Stomach (tissue), 9 donors: ENCODE results near the gene CYS1. TPM values are rescaled to one million over a fixed set of nuclear protein-coding genes. Genes with fewer than 3 reads are reported as not detected.

ENCODE experiments used
- DNase-seq, 2 donors: peaks; one replicate each; pipeline versions ENCODE4 v3.0.0 to v3.0.0-alpha.2; 2013 to 2019
- H3K27ac ChIP-seq, 5 donors: fragments of 200-600 bp in 4 of 5; sonication (generic) in 4 of 5; one replicate each; pipeline ENCODE4 v1.5.1; 2013 to 2019; ENCODE audit warnings: mild to moderate bottlenecking in 1 of 5, moderate library complexity in 1 of 5
- H3K27me3 ChIP-seq, 3 donors: fragments of 200-600 bp; sonication (generic); one replicate each; pipeline ENCODE4 v1.5.1; 2017 to 2019; ENCODE audit warnings: mixed run types in 1 of 3
- H3K36me3 ChIP-seq, 4 donors: fragments of 200-600 bp; sonication (generic); 1 replicate in 3 of 4; 2 replicates in 1 of 4; pipeline ENCODE4 v1.5.1; 2016 to 2019
- H3K4me1 ChIP-seq, 4 donors: fragments of 200-600 bp; sonication (generic); one replicate each; pipeline ENCODE4 v1.5.1; 2016 to 2019
- H3K4me3 ChIP-seq, 4 donors: fragments of 200-600 bp; sonication (generic) in 3 of 4; one replicate each; pipeline ENCODE4 v1.5.1; 2016 to 2019; ENCODE audit warnings: mild to moderate bottlenecking in 1 of 4
- H3K9me3 ChIP-seq, 4 donors: fragments of 200-600 bp; sonication (generic); one replicate each; pipeline ENCODE4 v1.5.1; 2016 to 2019
- CTCF ChIP-seq, 7 experiments: fragments of 450-650 bp in 4 of 7; fragments of 200-600 bp in 3 of 7; sonication (generic) in 3 of 7; IDR thresholded peaks; one replicate each; pipeline ENCODE4 v1.5.1; 2016 to 2019; ENCODE audit warnings: antibody characterized with exemption in 7 of 7, control low read depth in 2 of 7, mild to moderate bottlenecking in 1 of 7
- EP300 ChIP-seq: sonication (generic); formaldehyde crosslinking; IDR thresholded peaks from one replicate; pipeline ENCODE4 v1.6.1; 2017; ENCODE audit warnings: antibody characterized with exemption
- POLR2A ChIP-seq, 4 donors: fragments of 450-650 bp; IDR thresholded peaks; one replicate each; pipeline ENCODE4 v1.6.1; 2016; ENCODE audit warnings: antibody characterized with exemption in 4 of 4, control low read depth in 2 of 4, mild to moderate bottlenecking in 1 of 4, moderate library complexity in 1 of 4
- POLR2AphosphoS5 ChIP-seq, 3 donors: sonication (generic); formaldehyde crosslinking; IDR thresholded peaks; one replicate each; pipeline ENCODE4 v1.6.1; 2016; ENCODE audit warnings: antibody characterized with exemption in 3 of 3
- WGBS, 5 donors: extraction: QIAGEN DNeasy Blood & Tissue Kit in 3 of 5; methylation state at CpG; one replicate each; pipeline versions ENCODE4 v1.1.5 to v1.1.7; 2013 to 2018; 5-methylcytosine and 5-hydroxymethylcytosine counted together
- intact Hi-C: fragments of 100-400 bp; cut with DNase I; formaldehyde crosslinking; loops from one replicate; pipeline ENCODE4 v1.15.1; 2023; ENCODE audit warnings: low total_unique reads
- polyA plus RNA-seq, 3 donors: library from polyadenylated mRNA; stranded (reverse); fragments of 200-250 nt; gene quantifications; one replicate each; pipeline ENCODE4 v1.2.3, GENCODE V29; 2013
- total RNA-seq, 5 donors: library from RNA; depleted of rRNA; stranded (reverse); fragments of >200 nt; gene quantifications; one replicate each; pipeline versions ENCODE4 v1.1.0 to v1.2.3, GENCODE V29; 2014 to 2016
- donor health status: healthy with polysubstance abuse.
- donor health status: Bipolar disorder and iron deficiency.
- donor health status: healthy.

The CYS1 gene
- total and polyA plus RNA-seq, 8 donors, result 1.1 to 33.8 (median 3.9) TPM; not detected in 1

GRCh38 chr2:10073706-10074105, 6.5 kb downstream of the CYS1 start:
- intact Hi-C loops, result loop anchor here (5.0 kb wide), 1 partner anchor 359 kb away; no protein-coding TSS in a partner anchor
- 67 to 78% (median 71%) methylated on average over 8 of the region's 8 CpGs for WGBS, 5 donors
- Histone ChIP-seq H3K9me3 (no peaks in the 10 kb centered on the region), H3K27me3 (peaks cover 0 to 55% (median 9%) of the 10 kb centered on the region in 3 donors), H3K4me3 (no peak overlapping the region), H3K36me3 (no peaks in the 10 kb centered on the region), H3K4me1 (peaks cover 4 to 28% (median 14%) of the 10 kb centered on the region in 4 donors), H3K27ac (no peak overlapping the region)
- DNase-seq, result no peak
- TF ChIP-seq CTCF (IDR thresholded peaks at IDR 0.05), result no peak
- no peak for TF ChIP-seq POLR2A (IDR thresholded peaks at IDR 0.05)
- TF ChIP-seq POLR2AphosphoS5 (IDR thresholded peaks at IDR 0.05), result no peak
- no peak for TF ChIP-seq EP300

GRCh38 chr2:10072656-10073480, 7.3 kb downstream of the CYS1 start:
- intact Hi-C loops, result loop anchor here (5.0 kb wide), 1 partner anchor 359 kb away; no protein-coding TSS in a partner anchor
- Histone ChIP-seq H3K36me3 (no peaks in the 10 kb centered on the region), H3K4me1 (peaks cover 4 to 19% (median 7%) of the 10 kb centered on the region in 4 donors), H3K9me3 (no peaks in the 10 kb centered on the region), H3K4me3 (no peak overlapping the region), H3K27ac (no peak overlapping the region), H3K27me3 (peaks cover 0 to 46% (median under 1%) of the 10 kb centered on the region in 3 donors)
- DNase-seq, result peak; percentile 86 to 96
- TF ChIP-seq CTCF (IDR thresholded peaks at IDR 0.05), result peak in 5 of 7 experiments; percentile 78 to 91 (median 86)
- no peak for TF ChIP-seq EP300
- TF ChIP-seq POLR2AphosphoS5 (IDR thresholded peaks at IDR 0.05), result peak in 2 of 3 donors; percentile 4 to 78
- no peak for TF ChIP-seq POLR2A (IDR thresholded peaks at IDR 0.05)
- 25 to 39% (median 33%) methylated on average over 16 to 20 of the region's 20 CpGs for WGBS, 5 donors

- Histone ChIP-seq H3K4me1 (peaks cover 4 to 18% (median 7%) of the 10 kb centered on the region in 4 donors), H3K4me3 (no peak overlapping the region), H3K27me3 (peaks cover 0 to 34% (median 0%) of the 10 kb centered on the region in 3 donors), H3K27ac (no peak overlapping the region), H3K36me3 (no peaks in the 10 kb centered on the region), H3K9me3 (no peaks in the 10 kb centered on the region)
- intact Hi-C loops, result loop anchor here (5.0 kb wide), 1 partner anchor 361 kb away; no protein-coding TSS in a partner anchor
- DNase-seq, result no peak
- TF ChIP-seq POLR2AphosphoS5 (IDR thresholded peaks at IDR 0.05), result no peak
- no peak for TF ChIP-seq EP300
- no peak for TF ChIP-seq CTCF (IDR thresholded peaks at IDR 0.05)
- TF ChIP-seq POLR2A (IDR thresholded peaks at IDR 0.05), result no peak
- WGBS, 5 donors, result 92 to 97% (median 94%) methylated on average over 7 of the region's 7 CpGs
These were observed 8.6 kb downstream of the CYS1 start for GRCh38 chr2:10071595-10071994.

- intact Hi-C loops, result loop anchor here (5.0 kb wide), 1 partner anchor 361 kb away; no protein-coding TSS in a partner anchor
- DNase-seq, result no peak
- Histone ChIP-seq H3K9me3 (no peaks in the 10 kb centered on the region), H3K4me1 (peaks cover 4 to 18% (median 7%) of the 10 kb centered on the region in 4 donors), H3K36me3 (no peaks in the 10 kb centered on the region), H3K27ac (no peak overlapping the region), H3K4me3 (no peak overlapping the region), H3K27me3 (peaks cover 0 to 30% (median 0%) of the 10 kb centered on the region in 3 donors)
- WGBS, 5 donors, result 94 to 98% (median 96%) methylated on average over 10 to 16 of the region's 16 CpGs
- TF ChIP-seq EP300 (no peak), POLR2A (IDR thresholded peaks at IDR 0.05) (no peak), CTCF (IDR thresholded peaks at IDR 0.05) (no peak), POLR2AphosphoS5 (IDR thresholded peaks at IDR 0.05) (no peak)
These were observed 9.0 kb downstream of the CYS1 start for GRCh38 chr2:10071176-10071575.
